GM23248 (cell line): ENCODE measurements around the gene PER3.

Source experiments
- EZH2 ChIP-seq: fragments of 200-600 bp; sonication (generic); IDR thresholded peaks from 2 replicates; pipeline ENCODE4 v1.6.1; 2018; ENCODE audit warnings: antibody characterized with exemption, mild to moderate bottlenecking; ENCODE audit not compliant: insufficient read depth, poor library complexity, severe bottlenecking
- EZH2phosphoT487 ChIP-seq: fragments of 200-600 bp; sonication (generic); IDR thresholded peaks from 2 replicates; pipeline ENCODE4 v1.6.1; 2018; ENCODE audit warnings: antibody characterized with exemption, moderate library complexity, mild to moderate bottlenecking, low read depth; ENCODE audit not compliant: insufficient read depth

GRCh38 chr1:7752512-7753417 lies 31.3 kb upstream of the PER3 start:
- no peak for TF ChIP-seq EZH2
- TF ChIP-seq EZH2phosphoT487: no peak
